HEK293 (cell line): ENCODE results near the gene FANK1.

Experiments used
- OSR2 ChIP-seq: fragments of 450-650 bp; formaldehyde crosslinking; IDR thresholded peaks from 2 replicates; pipeline ENCODE4 v1.5.1; 2016; ENCODE audit warnings: missing biosample characterization, missing genetic modification characterization
- SCRT1 ChIP-seq: fragments of 450-650 bp; formaldehyde crosslinking; IDR thresholded peaks from 2 replicates; pipeline ENCODE4 v1.5.1; 2016; ENCODE audit warnings: missing biosample characterization, missing genetic modification characterization, borderline replicate concordance
- SCRT2 ChIP-seq: fragments of 450-650 bp; formaldehyde crosslinking; IDR thresholded peaks from 2 replicates; pipeline ENCODE4 v1.5.1; 2016; ENCODE audit warnings: missing biosample characterization, missing genetic modification characterization
- ZFHX2 ChIP-seq: fragments of 450-650 bp; formaldehyde crosslinking; conservative IDR thresholded peaks from 2 replicates; pipeline ENCODE4 v1.5.1; 2016; ENCODE audit warnings: missing biosample characterization, missing genetic modification characterization
- ZNF138 ChIP-seq: fragments of 450-650 bp; formaldehyde crosslinking; IDR thresholded peaks from 2 replicates; pipeline ENCODE4 v1.5.1; 2016; ENCODE audit warnings: missing biosample characterization, missing genetic modification characterization, borderline replicate concordance
- ZNF140 ChIP-seq: fragments of 450-650 bp; formaldehyde crosslinking; IDR thresholded peaks from 2 replicates; pipeline ENCODE4 v1.5.1; 2016; ENCODE audit warnings: missing biosample characterization, missing genetic modification characterization
- ZNF2 ChIP-seq: fragments of 450-650 bp; formaldehyde crosslinking; IDR thresholded peaks from 2 replicates; pipeline ENCODE4 v1.5.1; 2016; ENCODE audit warnings: missing biosample characterization, missing genetic modification characterization
- ZNF202 ChIP-seq: fragments of 450-650 bp; formaldehyde crosslinking; IDR thresholded peaks from 2 replicates; pipeline ENCODE4 v1.5.1; 2016; ENCODE audit warnings: missing biosample characterization, missing genetic modification characterization, borderline replicate concordance
- ZNF335 ChIP-seq: fragments of 450-650 bp; formaldehyde crosslinking; conservative IDR thresholded peaks from 2 replicates; pipeline ENCODE4 v1.5.1; 2016; ENCODE audit warnings: missing biosample characterization, missing genetic modification characterization
- ZNF433 ChIP-seq: fragments of 450-650 bp; formaldehyde crosslinking; IDR thresholded peaks from 2 replicates; pipeline ENCODE4 v1.5.1; 2016; ENCODE audit warnings: missing biosample characterization, missing genetic modification characterization, low read depth
- ZNF473 ChIP-seq: fragments of 450-650 bp; formaldehyde crosslinking; IDR thresholded peaks from 2 replicates; pipeline ENCODE4 v1.5.1; 2017; ENCODE audit warnings: missing biosample characterization, missing genetic modification characterization
- ZNF529 ChIP-seq: fragments of 450-650 bp; formaldehyde crosslinking; IDR thresholded peaks from 2 replicates; pipeline ENCODE4 v1.5.1; 2017; ENCODE audit warnings: missing genetic modification characterization, missing biosample characterization; ENCODE audit not compliant: insufficient replicate concordance
- ZNF530 ChIP-seq: fragments of 450-650 bp; formaldehyde crosslinking; IDR thresholded peaks from 2 replicates; pipeline ENCODE4 v1.5.1; 2016; ENCODE audit warnings: low read depth, missing biosample characterization, missing genetic modification characterization
- ZNF549 ChIP-seq: fragments of 450-650 bp; IDR thresholded peaks from 2 replicates; pipeline ENCODE4 v1.5.1; 2018; ENCODE audit warnings: missing biosample characterization, missing genetic modification characterization, mild to moderate bottlenecking, inconsistent platforms, moderate library complexity
- ZNF561 ChIP-seq: fragments of 450-650 bp; IDR thresholded peaks from 2 replicates; pipeline ENCODE4 v1.5.1; 2018; ENCODE audit warnings: missing biosample characterization, missing genetic modification characterization, borderline replicate concordance
- ZNF654 ChIP-seq: fragments of 450-650 bp; formaldehyde crosslinking; IDR thresholded peaks from 2 replicates; pipeline ENCODE4 v1.5.1; 2016; ENCODE audit warnings: low read depth, missing biosample characterization, missing genetic modification characterization
- ZNF670 ChIP-seq: fragments of 450-650 bp; formaldehyde crosslinking; IDR thresholded peaks from 2 replicates; pipeline ENCODE4 v1.5.1; 2016; ENCODE audit warnings: missing biosample characterization, missing genetic modification characterization, low read depth
- ZSCAN16 ChIP-seq: fragments of 450-650 bp; formaldehyde crosslinking; IDR thresholded peaks from 2 replicates; pipeline ENCODE4 v1.5.1; 2016; ENCODE audit warnings: missing biosample characterization, missing genetic modification characterization
- ZXDB ChIP-seq: fragments of 450-650 bp; formaldehyde crosslinking; IDR thresholded peaks from 2 replicates; pipeline ENCODE4 v1.5.1; 2016; ENCODE audit warnings: missing biosample characterization, missing genetic modification characterization
- TF ChIP-seq, protein P1 (sequence below): fragments of 450-650 bp; formaldehyde crosslinking; IDR thresholded peaks from 2 replicates; pipeline ENCODE4 v1.5.0; 2017; ENCODE audit warnings: missing biosample characterization, missing genetic modification characterization, borderline replicate concordance
- TF ChIP-seq, protein P2 (sequence below): fragments of 450-650 bp; formaldehyde crosslinking; IDR thresholded peaks from 2 replicates; pipeline ENCODE4 v1.5.1; 2016; ENCODE audit warnings: missing biosample characterization, missing genetic modification characterization
- TF ChIP-seq, protein P3 (sequence below): fragments of 450-650 bp; formaldehyde crosslinking; IDR thresholded peaks from 2 replicates; pipeline ENCODE4 v1.5.1; 2016; ENCODE audit warnings: missing biosample characterization, missing genetic modification characterization
- TF ChIP-seq, protein P4 (sequence below): fragments of 450-650 bp; formaldehyde crosslinking; IDR thresholded peaks from 2 replicates; pipeline ENCODE4 v1.5.1; 2017; ENCODE audit warnings: missing biosample characterization, mild to moderate bottlenecking, missing genetic modification characterization, moderate library complexity
- TF ChIP-seq, protein P5 (sequence below): fragments of 450-650 bp; formaldehyde crosslinking; conservative IDR thresholded peaks from 2 replicates; pipeline ENCODE4 v1.5.1; 2016; ENCODE audit warnings: low read depth, missing biosample characterization, missing genetic modification characterization
- TF ChIP-seq, protein P6 (sequence below): fragments of 450-650 bp; formaldehyde crosslinking; IDR thresholded peaks from 2 replicates; pipeline ENCODE4 v1.5.1; 2017; ENCODE audit warnings: missing biosample characterization, missing genetic modification characterization

FANK1 gene

DNA sequence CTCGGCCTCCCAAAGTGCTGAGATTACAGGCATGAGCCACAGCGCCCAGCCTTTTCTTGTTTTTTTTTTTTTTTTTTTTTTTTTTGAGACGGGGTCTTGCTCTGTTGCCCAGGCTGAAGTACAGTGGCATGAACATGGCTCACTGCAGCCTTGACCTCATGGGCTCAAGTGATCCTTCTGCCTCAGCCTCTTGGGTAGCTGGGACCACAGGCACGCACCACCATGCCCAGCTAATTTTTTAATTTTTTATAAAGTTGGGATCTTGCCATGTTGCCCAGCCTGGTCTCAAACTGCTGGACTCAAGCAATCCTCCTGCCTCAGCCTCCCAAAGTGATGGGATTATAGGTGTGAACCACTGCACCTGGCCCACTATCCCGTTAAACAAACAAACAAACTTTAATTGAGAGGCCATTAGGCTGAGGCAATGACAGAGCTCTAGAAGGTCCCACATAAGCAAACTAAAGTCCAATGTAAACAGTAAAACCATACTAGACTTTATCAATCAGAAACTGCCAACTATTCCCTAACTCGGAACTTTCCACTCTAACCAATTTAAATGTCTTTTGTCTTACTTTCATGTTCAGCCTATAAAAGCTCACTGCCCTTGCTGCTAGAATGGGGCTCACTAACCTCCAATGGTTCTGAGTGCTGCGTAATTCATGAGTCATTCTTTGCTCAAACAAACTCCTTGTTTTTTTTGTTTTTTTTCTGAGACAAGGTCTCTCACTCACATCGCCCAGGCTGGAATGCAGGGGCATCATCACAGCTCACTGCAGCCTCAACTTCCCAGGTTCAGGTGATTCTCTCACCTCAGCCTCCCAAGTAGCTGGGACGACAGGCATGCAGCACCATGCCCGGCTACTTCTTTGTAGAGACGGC, 17.2 kb upstream of the FANK1 start (continued):
- TF ChIP-seq, protein P1, sequence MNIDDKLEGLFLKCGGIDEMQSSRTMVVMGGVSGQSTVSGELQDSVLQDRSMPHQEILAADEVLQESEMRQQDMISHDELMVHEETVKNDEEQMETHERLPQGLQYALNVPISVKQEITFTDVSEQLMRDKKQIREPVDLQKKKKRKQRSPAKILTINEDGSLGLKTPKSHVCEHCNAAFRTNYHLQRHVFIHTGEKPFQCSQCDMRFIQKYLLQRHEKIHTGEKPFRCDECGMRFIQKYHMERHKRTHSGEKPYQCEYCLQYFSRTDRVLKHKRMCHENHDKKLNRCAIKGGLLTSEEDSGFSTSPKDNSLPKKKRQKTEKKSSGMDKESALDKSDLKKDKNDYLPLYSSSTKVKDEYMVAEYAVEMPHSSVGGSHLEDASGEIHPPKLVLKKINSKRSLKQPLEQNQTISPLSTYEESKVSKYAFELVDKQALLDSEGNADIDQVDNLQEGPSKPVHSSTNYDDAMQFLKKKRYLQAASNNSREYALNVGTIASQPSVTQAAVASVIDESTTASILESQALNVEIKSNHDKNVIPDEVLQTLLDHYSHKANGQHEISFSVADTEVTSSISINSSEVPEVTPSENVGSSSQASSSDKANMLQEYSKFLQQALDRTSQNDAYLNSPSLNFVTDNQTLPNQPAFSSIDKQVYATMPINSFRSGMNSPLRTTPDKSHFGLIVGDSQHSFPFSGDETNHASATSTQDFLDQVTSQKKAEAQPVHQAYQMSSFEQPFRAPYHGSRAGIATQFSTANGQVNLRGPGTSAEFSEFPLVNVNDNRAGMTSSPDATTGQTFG (tag by site-specific recombination), result no peak
- TF ChIP-seq ZNF140 (tag by site-specific recombination) (no peak), ZNF138 (no peak), ZNF473 (no peak), ZNF335 (tag by site-specific recombination) (0 out of 2 replicates have a peak, but pooled peaks have one; percentile 15), SCRT2 (no peak), ZNF202 (tag by site-specific recombination) (no peak), ZNF529 (tag by site-specific recombination) (no peak), SCRT1 (tag by site-specific recombination) (no peak), ZNF2 (no peak), ZNF670 (tag by site-specific recombination) (no peak), OSR2 (tag by site-specific recombination) (peak; percentile 20; the same call in 1 of the 2 replicates), ZNF561 (tag by site-specific recombination) (no peak), ZSCAN16 (tag by site-specific recombination) (no peak), ZNF549 (peak; percentile 79), ZXDB (peak; percentile 79), ZNF433 (tag by site-specific recombination) (no peak), ZFHX2 (tag by site-specific recombination) (no peak), ZNF654 (no peak), ZNF530 (no peak)
- TF ChIP-seq, protein P2, sequence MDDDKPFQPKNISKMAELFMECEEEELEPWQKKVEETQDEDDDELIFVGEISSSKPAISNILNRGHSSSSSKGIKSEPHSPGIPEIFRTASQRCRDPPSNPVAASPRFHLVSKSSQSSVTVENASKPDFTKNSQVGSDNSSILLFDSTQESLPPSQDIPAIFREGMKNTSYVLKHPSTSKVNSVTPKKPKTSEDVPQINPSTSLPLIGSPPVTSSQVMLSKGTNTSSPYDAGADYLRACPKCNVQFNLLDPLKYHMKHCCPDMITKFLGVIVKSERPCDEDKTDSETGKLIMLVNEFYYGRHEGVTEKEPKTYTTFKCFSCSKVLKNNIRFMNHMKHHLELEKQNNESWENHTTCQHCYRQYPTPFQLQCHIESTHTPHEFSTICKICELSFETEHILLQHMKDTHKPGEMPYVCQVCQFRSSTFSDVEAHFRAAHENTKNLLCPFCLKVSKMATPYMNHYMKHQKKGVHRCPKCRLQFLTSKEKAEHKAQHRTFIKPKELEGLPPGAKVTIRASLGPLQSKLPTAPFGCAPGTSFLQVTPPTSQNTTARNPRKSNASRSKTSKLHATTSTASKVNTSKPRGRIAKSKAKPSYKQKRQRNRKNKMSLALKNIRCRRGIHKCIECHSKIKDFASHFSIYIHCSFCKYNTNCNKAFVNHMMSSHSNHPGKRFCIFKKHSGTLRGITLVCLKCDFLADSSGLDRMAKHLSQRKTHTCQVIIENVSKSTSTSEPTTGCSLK (tag by site-specific recombination), result no peak
- TF ChIP-seq, protein P3, sequence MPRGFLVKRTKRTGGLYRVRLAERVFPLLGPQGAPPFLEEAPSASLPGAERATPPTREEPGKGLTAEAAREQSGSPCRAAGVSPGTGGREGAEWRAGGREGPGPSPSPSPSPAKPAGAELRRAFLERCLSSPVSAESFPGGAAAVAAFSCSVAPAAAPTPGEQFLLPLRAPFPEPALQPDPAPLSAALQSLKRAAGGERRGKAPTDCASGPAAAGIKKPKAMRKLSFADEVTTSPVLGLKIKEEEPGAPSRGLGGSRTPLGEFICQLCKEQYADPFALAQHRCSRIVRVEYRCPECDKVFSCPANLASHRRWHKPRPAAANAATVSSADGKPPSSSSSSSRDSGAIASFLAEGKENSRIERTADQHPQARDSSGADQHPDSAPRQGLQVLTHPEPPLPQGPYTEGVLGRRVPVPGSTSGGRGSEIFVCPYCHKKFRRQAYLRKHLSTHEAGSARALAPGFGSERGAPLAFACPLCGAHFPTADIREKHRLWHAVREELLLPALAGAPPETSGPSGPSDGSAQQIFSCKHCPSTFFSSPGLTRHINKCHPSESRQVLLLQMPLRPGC (tag by site-specific recombination), result peak; percentile 66
- TF ChIP-seq, protein P4, sequence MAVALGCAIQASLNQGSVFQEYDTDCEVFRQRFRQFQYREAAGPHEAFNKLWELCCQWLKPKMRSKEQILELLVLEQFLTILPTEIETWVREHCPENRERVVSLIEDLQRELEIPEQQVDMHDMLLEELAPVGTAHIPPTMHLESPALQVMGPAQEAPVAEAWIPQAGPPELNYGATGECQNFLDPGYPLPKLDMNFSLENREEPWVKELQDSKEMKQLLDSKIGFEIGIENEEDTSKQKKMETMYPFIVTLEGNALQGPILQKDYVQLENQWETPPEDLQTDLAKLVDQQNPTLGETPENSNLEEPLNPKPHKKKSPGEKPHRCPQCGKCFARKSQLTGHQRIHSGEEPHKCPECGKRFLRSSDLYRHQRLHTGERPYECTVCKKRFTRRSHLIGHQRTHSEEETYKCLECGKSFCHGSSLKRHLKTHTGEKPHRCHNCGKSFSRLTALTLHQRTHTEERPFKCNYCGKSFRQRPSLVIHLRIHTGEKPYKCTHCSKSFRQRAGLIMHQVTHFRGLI, result no peak
- TF ChIP-seq, protein P5, sequence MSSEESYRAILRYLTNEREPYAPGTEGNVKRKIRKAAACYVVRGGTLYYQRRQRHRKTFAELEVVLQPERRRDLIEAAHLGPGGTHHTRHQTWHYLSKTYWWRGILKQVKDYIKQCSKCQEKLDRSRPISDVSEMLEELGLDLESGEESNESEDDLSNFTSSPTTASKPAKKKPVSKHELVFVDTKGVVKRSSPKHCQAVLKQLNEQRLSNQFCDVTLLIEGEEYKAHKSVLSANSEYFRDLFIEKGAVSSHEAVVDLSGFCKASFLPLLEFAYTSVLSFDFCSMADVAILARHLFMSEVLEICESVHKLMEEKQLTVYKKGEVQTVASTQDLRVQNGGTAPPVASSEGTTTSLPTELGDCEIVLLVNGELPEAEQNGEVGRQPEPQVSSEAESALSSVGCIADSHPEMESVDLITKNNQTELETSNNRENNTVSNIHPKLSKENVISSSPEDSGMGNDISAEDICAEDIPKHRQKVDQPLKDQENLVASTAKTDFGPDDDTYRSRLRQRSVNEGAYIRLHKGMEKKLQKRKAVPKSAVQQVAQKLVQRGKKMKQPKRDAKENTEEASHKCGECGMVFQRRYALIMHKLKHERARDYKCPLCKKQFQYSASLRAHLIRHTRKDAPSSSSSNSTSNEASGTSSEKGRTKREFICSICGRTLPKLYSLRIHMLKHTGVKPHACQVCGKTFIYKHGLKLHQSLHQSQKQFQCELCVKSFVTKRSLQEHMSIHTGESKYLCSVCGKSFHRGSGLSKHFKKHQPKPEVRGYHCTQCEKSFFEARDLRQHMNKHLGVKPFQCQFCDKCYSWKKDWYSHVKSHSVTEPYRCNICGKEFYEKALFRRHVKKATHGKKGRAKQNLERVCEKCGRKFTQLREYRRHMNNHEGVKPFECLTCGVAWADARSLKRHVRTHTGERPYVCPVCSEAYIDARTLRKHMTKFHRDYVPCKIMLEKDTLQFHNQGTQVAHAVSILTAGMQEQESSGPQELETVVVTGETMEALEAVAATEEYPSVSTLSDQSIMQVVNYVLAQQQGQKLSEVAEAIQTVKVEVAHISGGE (tag by site-specific recombination), result no peak
- TF ChIP-seq, protein P6, sequence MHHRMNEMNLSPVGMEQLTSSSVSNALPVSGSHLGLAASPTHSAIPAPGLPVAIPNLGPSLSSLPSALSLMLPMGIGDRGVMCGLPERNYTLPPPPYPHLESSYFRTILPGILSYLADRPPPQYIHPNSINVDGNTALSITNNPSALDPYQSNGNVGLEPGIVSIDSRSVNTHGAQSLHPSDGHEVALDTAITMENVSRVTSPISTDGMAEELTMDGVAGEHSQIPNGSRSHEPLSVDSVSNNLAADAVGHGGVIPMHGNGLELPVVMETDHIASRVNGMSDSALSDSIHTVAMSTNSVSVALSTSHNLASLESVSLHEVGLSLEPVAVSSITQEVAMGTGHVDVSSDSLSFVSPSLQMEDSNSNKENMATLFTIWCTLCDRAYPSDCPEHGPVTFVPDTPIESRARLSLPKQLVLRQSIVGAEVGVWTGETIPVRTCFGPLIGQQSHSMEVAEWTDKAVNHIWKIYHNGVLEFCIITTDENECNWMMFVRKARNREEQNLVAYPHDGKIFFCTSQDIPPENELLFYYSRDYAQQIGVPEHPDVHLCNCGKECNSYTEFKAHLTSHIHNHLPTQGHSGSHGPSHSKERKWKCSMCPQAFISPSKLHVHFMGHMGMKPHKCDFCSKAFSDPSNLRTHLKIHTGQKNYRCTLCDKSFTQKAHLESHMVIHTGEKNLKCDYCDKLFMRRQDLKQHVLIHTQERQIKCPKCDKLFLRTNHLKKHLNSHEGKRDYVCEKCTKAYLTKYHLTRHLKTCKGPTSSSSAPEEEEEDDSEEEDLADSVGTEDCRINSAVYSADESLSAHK, result peak; percentile 83
